IgD-negative memory B cell (primary cell): ENCODE results near the gene MRPS24. TPM values are rescaled to one million over a fixed set of nuclear protein-coding genes. Genes with fewer than 3 reads are reported as not detected.
"Not testable (repeated sequence)": the region's sequence is repeated elsewhere in the genome, so short reads cannot be mapped to it uniquely, and the experiment has no call there.

Source experiments
- H3K27ac Mint-ChIP-seq, 3 donors: one replicate each; pipeline ENCODE4 v1.8.0; 2020 to 2022; ENCODE audit warnings: mild to moderate bottlenecking in 3 of 3, mixed read lengths in 3 of 3, moderate library complexity in 1 of 3
- H3K27me3 Mint-ChIP-seq: one replicate; pipeline ENCODE4 v1.8.0; 2021; ENCODE audit warnings: mixed read lengths
- H3K36me3 Mint-ChIP-seq: one replicate; pipeline ENCODE4 v1.8.0; 2020; ENCODE audit warnings: mild to moderate bottlenecking, mixed read lengths
- H3K4me1 Mint-ChIP-seq, 3 donors: one replicate each; pipeline ENCODE4 v1.8.0; 2020 to 2022; ENCODE audit warnings: mixed read lengths in 3 of 3, mild to moderate bottlenecking in 1 of 3
- H3K4me3 Mint-ChIP-seq, 4 donors: one replicate each; pipeline ENCODE4 v1.8.0; 2020 to 2022; ENCODE audit warnings: mild to moderate bottlenecking in 4 of 4, mixed read lengths in 4 of 4, moderate library complexity in 3 of 4
- H3K9me3 Mint-ChIP-seq, 3 donors: one replicate each; pipeline ENCODE4 v1.8.0; 2020 to 2021; ENCODE audit warnings: mixed read lengths in 3 of 3, mild to moderate bottlenecking in 1 of 3
- polyA plus RNA-seq: library from polyadenylated mRNA; unstranded; fragments of 300-500 nt; fragmentation: Illumina TruSeq; gene quantifications from one replicate; pipeline ENCODE4 v1.2.3, GENCODE V29; 2021

MRPS24 gene
- polyA plus RNA-seq: 136 TPM

GRCh38 chr7:43869006-43869866 lies at the start of gene MRPS24:
Gene MRPS24, minus strand, starts transcription at chr7:43869517. Its CDS starts 22 bp downstream, at chr7:43869495.
- H3K27me3 Mint-ChIP-seq: no peaks in the 10 kb centered on the region
- H3K4me1 Mint-ChIP-seq: peaks cover 12 to 16% (median 13%) of the 10 kb centered on the region in 3 donors
- H3K9me3 Mint-ChIP-seq: no peaks in the 10 kb centered on the region
- H3K4me3 Mint-ChIP-seq: peak within 1 kb of the TSS; percentile 88 to 99 (median 97)
- peaks cover 11% of the 10 kb centered on the region for H3K36me3 Mint-ChIP-seq
- peak within 1 kb of the TSS; percentile 76 to 96 (median 84) for H3K27ac Mint-ChIP-seq

- H3K4me1 Mint-ChIP-seq: no peaks in the 10 kb centered on the region
- no peak overlapping the region for H3K27ac Mint-ChIP-seq
- peak overlapping the region in 1 of 4 donors; percentile 26 for H3K4me3 Mint-ChIP-seq
- no peaks in the 10 kb centered on the region for H3K36me3 Mint-ChIP-seq
- no peaks in the 10 kb centered on the region for H3K9me3 Mint-ChIP-seq
- no peaks in the 10 kb centered on the region for H3K27me3 Mint-ChIP-seq
Observed at GRCh38 chr7:43915907-43916306, 46.6 kb upstream of the MRPS24 start.

- H3K27ac Mint-ChIP-seq: no peak overlapping the region
- H3K4me1 Mint-ChIP-seq: no peaks in the 10 kb centered on the region
- H3K4me3 Mint-ChIP-seq: no peak overlapping the region
- H3K9me3 Mint-ChIP-seq: no peaks in the 10 kb centered on the region
- H3K36me3 Mint-ChIP-seq: no peaks in the 10 kb centered on the region
- no peaks in the 10 kb centered on the region for H3K27me3 Mint-ChIP-seq
Observed at GRCh38 chr7:43914795-43915194, 45.5 kb upstream of the MRPS24 start.

- H3K27me3 Mint-ChIP-seq: no peaks in the 10 kb centered on the region
- H3K36me3 Mint-ChIP-seq: no peaks in the 10 kb centered on the region
- H3K4me3 Mint-ChIP-seq: peak within 1 kb of the TSS; percentile 94 to 98 (median 96)
- H3K4me1 Mint-ChIP-seq: peaks cover 14 to 42% (median 28%) of the 10 kb centered on the region in 3 donors
- no peaks in the 10 kb centered on the region for H3K9me3 Mint-ChIP-seq
- peak within 1 kb of the TSS; percentile 57 to 96 (median 79) for H3K27ac Mint-ChIP-seq
Observed at GRCh38 chr7:43906331-43907010, 37.2 kb upstream of the MRPS24 start, which contains the start of gene URGCP. Gene URGCP, minus strand, starts transcription at chr7:43906596. Its CDS starts 21 bp downstream, at chr7:43906575.

- peak overlapping the region; percentile 94 to 98 (median 96) for H3K4me3 Mint-ChIP-seq
- H3K36me3 Mint-ChIP-seq: no peaks in the 10 kb centered on the region
- no peaks in the 10 kb centered on the region for H3K27me3 Mint-ChIP-seq
- no peaks in the 10 kb centered on the region for H3K9me3 Mint-ChIP-seq
- H3K4me1 Mint-ChIP-seq: peaks cover 16 to 44% (median 28%) of the 10 kb centered on the region in 3 donors
- H3K27ac Mint-ChIP-seq: peak overlapping the region; percentile 24 to 96 (median 79)
Observed at GRCh38 chr7:43905956-43906330, 36.6 kb upstream of the MRPS24 start.

- H3K4me3 Mint-ChIP-seq: peak overlapping the region; percentile 94 to 98 (median 96)
- H3K9me3 Mint-ChIP-seq: no peaks in the 10 kb centered on the region
- peak overlapping the region; percentile 24 to 96 (median 79) for H3K27ac Mint-ChIP-seq
- H3K27me3 Mint-ChIP-seq: no peaks in the 10 kb centered on the region
- peaks cover 19 to 48% (median 28%) of the 10 kb centered on the region in 3 donors for H3K4me1 Mint-ChIP-seq
- H3K36me3 Mint-ChIP-seq: no peaks in the 10 kb centered on the region
Observed at GRCh38 chr7:43905209-43905946, 36.1 kb upstream of the MRPS24 start.

- Mint-ChIP-seq H3K9me3 (no peaks in the 10 kb centered on the region), H3K27me3 (no peaks in the 10 kb centered on the region), H3K4me3 (peak overlapping the region in 2 of 4 donors; percentile 51 to 95), H3K27ac (peak overlapping the region; percentile 23 to 84 (median 79)), H3K36me3 (no peaks in the 10 kb centered on the region), H3K4me1 (peaks cover 19 to 48% (median 28%) of the 10 kb centered on the region in 3 donors)
Observed at GRCh38 chr7:43904533-43905208, 35.4 kb upstream of the MRPS24 start.

- H3K36me3 Mint-ChIP-seq: no peaks in the 10 kb centered on the region
- peaks cover 22 to 40% (median 28%) of the 10 kb centered on the region in 3 donors for H3K4me1 Mint-ChIP-seq
- H3K9me3 Mint-ChIP-seq: no peaks in the 10 kb centered on the region
- no peaks in the 10 kb centered on the region for H3K27me3 Mint-ChIP-seq
- peak overlapping the region in 1 of 4 donors; percentile 63 for H3K4me3 Mint-ChIP-seq
- H3K27ac Mint-ChIP-seq: peak overlapping the region in 2 of 3 donors; percentile 27 to 90
Observed at GRCh38 chr7:43902542-43903054, 33.3 kb upstream of the MRPS24 start.

GRCh38 chr7:43898571-43898970 lies 29.3 kb upstream of the MRPS24 start:
- not testable (repeated sequence) for H3K9me3 Mint-ChIP-seq, H3K27me3 Mint-ChIP-seq, H3K4me3 Mint-ChIP-seq, H3K27ac Mint-ChIP-seq
- H3K4me1 Mint-ChIP-seq: peaks cover 11 to 26% (median 16%) of the 10 kb centered on the region in 3 donors
- peaks cover 11% of the 10 kb centered on the region for H3K36me3 Mint-ChIP-seq

- Mint-ChIP-seq H3K4me3 (peak overlapping the region in 2 of 4 donors; percentile 57 to 61), H3K9me3 (peaks cover 0 to 4% (median 2%) of the 10 kb centered on the region in 3 donors), H3K36me3 (peaks cover 11% of the 10 kb centered on the region), H3K27ac (no peak overlapping the region), H3K27me3 (no peaks in the 10 kb centered on the region), H3K4me1 (peaks cover 17 to 23% (median 18%) of the 10 kb centered on the region in 3 donors)
Observed at GRCh38 chr7:43895847-43896415, 26.6 kb upstream of the MRPS24 start.

- H3K36me3 Mint-ChIP-seq: peaks cover 9% of the 10 kb centered on the region
- no peaks in the 10 kb centered on the region for H3K27me3 Mint-ChIP-seq
- peaks cover 9 to 26% (median 24%) of the 10 kb centered on the region in 3 donors for H3K4me1 Mint-ChIP-seq
- no peak overlapping the region for H3K4me3 Mint-ChIP-seq
- H3K9me3 Mint-ChIP-seq: peaks cover 0 to 4% (median 2%) of the 10 kb centered on the region in 3 donors
- no peak overlapping the region for H3K27ac Mint-ChIP-seq
Observed at GRCh38 chr7:43891069-43891955, 22.0 kb upstream of the MRPS24 start.

- Mint-ChIP-seq H3K36me3 (peaks cover 6% of the 10 kb centered on the region), H3K27ac (no peak overlapping the region), H3K4me3 (no peak overlapping the region), H3K9me3 (no peaks in the 10 kb centered on the region), H3K4me1 (peaks cover 9 to 24% (median 19%) of the 10 kb centered on the region in 3 donors), H3K27me3 (no peaks in the 10 kb centered on the region)
Observed at GRCh38 chr7:43890468-43890867, 21.2 kb upstream of the MRPS24 start.
